ENCODE results near the gene ELK4.

Gene ELK4

GRCh38 chr1:205630241-205630640, 1.6 kb downstream of the ELK4 start:
- no peak for DNase-seq (ENCODE audit: low read depth)

DNA sequence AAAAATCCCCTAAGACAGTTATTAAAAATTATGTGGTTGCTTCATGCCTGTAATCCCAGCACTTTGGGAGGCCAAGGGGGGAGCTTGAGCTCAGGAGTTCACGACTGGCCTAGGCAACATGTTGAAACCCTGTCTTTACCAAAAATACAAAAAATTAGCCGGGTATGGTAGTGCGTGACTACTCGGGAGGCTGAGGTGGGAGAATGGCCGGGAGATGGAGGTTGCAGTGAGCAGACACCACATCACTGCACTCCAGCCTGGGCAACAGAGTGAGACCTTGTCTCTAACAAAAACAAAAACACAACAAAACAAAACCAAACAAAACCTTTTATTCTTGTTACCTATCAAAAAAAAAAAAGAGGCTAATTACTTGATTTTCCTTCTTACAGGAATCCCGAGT, 2.1 kb downstream of the ELK4 start:
- no peak for DNase-seq (ENCODE audit: low read depth)

- no peak for DNase-seq (ENCODE audit: low read depth)
Observed at GRCh38 chr1:205627956-205628355, 3.9 kb downstream of the ELK4 start.

DNA sequence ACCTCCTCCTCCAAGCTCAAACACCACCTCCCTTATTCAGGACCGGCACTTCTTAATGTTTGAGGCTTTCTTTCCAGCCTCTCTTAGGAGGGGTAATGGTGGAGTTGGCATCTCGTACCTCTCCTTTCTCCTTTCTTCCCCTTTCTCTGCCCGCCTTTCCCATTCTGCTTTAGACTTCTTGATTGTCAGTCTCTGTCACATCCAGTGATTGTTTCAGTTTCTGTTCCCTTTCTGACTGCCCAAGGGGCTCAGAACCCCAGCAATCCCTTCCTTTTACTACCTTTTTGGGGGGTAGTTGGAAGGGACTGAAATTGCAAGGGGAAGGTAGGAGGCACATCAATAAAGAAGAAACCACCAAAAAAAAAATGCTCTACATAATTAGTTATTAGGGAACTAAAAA, 5.6 kb downstream of the ELK4 start:
- DNase-seq (ENCODE audit: low read depth) = no peak

DNA sequence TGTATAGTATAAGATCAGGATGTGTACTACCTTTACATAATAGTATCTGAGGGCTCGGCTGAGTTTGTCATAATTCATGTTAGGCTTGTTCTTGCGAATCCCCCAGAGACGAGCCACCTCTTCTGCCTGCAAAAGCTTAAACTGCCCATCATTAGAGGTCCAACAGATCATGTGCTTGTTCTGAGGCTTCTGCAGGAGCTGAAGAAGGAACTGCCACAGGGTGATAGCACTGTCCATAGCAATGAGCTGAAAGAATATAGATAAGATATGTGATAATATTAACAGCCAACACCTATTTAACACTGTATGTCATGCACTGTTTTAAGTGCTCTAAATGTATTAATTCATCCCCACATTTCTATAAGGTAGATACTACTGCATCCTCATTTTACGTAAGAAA, 8.2 kb downstream of the ELK4 start:
- DNase-seq (ENCODE audit: low read depth) = no peak

DNA sequence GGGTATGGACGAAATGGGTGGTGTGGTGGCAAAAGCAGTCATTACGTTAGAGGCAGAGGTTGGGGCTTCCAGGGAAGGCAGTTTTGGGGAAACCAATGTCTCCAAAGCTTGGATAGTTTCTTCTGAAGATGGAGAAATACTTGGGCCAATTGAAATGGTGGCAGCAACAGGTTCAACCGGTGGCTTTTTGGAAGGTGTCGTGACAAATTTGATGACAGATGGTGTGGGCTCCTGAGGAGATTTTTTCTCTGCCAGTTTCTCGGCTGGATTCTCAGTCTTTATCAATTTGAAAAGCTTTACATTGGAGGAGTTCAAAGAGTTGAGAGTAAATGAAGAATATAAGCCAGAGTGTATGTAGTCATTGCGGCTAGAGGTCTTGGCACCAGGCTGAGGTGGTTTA, 11.5 kb downstream of the ELK4 start:
- DNase-seq (ENCODE audit: low read depth) = no peak

- no peak for DNase-seq (ENCODE audit: low read depth)
Observed at GRCh38 chr1:205619376-205619775, 12.4 kb downstream of the ELK4 start.

DNA sequence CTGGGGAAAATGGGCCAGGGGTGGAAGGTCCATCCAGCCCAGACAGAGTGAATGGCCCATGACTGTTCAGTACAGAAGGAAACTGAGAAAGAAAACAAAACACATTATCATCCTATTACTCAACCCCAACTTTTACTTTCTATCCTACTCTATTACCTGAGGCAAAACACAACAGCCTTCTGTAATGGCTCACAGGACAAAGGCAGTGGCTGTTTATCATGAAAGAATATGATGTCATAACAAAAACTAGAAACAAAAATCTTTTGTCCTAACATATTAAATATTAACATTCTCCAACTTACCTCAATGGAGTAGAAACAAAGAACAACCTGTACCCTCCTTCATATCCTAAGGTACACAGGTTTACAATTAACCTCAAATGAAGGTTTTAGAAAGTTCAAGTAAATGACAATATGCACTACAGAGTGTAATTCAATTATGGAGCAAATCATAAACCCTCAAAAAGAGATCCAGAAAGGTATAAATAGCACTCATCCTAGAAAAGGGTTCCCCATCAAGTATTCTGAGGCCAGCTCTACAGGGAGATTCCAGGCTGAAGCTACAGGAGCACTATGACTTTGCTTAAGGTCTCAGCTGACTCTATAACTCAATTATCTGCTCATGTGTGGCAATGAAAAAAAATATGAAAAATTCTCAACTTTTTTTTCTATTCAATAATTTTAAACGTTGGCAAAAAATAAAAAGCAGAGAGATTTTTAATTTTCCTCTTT, 15.1 kb downstream of the ELK4 start:
- no peak for DNase-seq (ENCODE audit: low read depth)

- DNase-seq (ENCODE audit: low read depth) = no peak
Observed at GRCh38 chr1:205615789-205616188, 16.0 kb downstream of the ELK4 start.

DNA sequence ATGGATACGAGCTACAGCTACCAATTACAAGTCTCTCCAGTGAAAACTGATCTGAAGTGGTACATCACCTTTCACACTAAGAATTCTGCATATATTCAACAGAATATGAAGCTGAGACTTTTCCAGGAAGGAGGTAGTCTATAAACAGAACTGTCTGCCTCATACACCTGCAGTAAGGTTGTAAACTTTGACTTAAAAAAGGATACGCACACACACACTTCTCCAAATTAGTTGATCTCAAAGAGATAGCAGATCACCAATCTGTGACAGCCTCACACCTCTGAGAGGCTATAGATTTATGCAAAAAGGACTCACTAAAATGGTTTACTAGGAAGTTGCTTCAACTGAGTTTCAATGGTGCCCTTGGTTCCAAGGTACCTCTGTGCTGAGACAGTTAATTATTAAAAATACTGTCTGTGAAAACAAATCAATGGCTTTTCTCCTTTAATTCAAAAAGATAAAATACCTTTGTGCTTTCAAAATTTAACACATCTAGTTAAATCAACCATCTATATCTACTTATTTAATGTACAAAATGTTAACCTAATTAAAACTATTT, 17.9 kb downstream of the ELK4 start:
- no peak for DNase-seq (ENCODE audit: low read depth)

GRCh38 chr1:205612556-205612955, 19.3 kb downstream of the ELK4 start:
- no peak for DNase-seq (ENCODE audit: low read depth)

DNA sequence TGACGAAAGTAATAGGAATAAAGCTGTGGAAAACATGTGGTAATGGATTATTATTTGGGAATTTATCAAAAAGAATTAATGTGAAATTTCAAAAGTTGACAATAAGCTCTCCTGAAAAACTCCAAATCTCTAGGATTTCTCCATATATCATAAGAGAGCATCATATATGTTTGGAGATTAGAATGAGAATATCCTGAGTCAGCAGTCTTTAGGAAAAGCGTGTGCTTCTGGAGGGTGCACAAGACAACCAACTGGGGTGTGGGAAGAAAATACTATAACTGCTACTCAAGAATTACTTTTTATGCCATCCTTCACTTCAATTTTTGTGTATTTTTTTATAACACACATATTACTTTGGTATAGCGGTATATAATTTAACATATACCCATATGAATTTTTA, 19.7 kb downstream of the ELK4 start:
- DNase-seq (ENCODE audit: low read depth) = no peak

DNA sequence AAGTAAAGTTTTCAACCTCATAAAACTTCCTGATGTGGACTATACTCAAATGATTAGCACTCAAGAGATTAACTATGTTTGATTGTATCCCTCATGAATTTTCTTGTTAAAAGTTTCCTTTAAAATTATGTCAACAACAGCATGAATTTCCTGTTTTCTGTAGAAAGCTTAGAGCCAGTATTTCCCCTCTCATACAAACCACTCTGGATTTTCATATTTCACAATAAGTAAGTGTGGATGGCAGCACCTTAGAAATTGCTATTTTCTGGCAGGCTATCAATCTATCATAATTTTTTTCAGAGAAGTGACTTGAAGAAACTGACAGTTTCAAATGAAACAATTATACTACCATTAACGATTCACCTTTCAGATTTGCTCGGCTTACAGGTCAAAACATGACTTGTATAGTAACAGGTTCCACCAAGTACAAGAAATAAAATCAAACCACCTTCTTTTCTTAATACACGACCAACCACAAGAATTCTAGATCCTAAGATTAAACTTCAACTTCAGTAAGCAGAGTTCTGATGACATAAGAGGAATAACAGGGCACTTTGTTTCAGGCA, 20.8 kb downstream of the ELK4 start:
- no peak for DNase-seq (ENCODE audit: low read depth)

DNA sequence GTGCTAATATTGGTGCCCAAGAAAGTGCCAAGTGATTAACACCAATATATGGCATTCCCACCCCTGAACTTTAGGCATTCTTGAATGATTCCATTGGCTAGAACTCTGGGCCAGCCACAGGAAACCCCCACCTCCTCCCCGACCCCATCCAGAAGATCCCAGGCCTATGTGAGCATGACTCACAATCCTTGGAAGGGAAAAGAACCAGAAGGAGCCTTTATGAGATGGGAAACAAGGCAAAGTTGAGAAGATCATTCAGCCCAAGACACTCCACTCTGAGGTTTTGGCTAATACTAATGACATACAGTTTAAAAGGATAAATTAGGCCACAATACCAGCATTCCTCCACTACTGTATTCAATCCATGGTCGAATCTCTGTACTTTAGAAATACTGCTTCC, 21.8 kb downstream of the ELK4 start:
- no peak for DNase-seq (ENCODE audit: low read depth)

DNA sequence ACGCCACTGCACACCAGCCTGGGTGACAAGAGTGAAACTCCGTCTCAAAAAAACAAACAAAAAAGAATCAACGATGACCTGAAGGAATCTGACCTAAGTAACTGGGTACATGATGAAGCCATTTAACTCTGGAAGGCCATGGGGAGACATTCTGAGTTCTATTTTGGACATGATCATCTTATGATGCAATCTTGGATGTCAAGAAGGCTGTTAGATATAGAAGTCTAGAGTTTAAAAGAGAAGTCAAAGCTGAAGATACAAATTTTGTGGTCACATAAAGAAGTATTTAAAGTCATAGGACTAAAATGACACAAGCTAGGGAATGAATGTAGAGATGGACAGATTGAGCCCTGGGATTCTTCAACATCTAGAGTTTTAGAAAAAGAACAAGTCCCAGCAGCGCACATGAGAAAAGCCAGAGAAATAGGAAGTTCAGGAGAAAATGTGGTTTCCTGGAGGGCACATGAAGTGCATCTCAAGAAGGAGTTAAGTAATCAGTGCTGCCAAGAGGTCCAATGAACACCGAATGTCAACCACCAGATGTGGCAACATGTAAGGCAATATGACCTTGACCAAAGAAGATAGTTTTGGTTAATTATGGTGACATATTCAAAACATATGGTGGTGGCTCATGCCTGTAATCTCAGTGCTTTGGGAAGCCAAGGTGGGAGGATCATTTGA, 26.8 kb downstream of the ELK4 start:
- no peak for DNase-seq (ENCODE audit: low read depth)

- DNase-seq (ENCODE audit: low read depth) = no peak
Observed at GRCh38 chr1:205604059-205604458, 27.8 kb downstream of the ELK4 start.

DNA sequence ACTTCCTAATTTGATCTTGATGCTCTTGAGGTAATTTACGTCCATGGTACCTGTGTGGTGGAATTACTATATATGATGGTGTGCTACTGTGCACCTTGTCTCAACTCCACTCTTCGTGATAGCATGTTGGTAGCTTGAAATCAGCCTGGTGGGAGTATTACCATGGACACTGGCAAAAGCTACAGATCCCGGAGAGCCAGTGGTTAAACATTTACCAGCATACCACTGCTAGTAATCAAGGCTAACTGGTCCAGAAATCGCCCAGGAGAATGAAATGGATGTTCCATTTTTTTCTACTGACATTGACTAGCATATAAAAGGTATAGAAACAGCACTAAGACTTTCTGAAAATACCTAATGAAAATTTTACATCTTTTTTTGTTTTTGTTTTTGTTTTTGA, 30.6 kb downstream of the ELK4 start:
- DNase-seq (ENCODE audit: low read depth) = no peak

- DNase-seq (ENCODE audit: low read depth) = peak; percentile 17
Observed at GRCh38 chr1:205600085-205600484, 31.7 kb downstream of the ELK4 start.

GRCh38 chr1:205599669-205600042, 32.2 kb downstream of the ELK4 start:
- DNase-seq (ENCODE audit: low read depth) = no peak

DNA sequence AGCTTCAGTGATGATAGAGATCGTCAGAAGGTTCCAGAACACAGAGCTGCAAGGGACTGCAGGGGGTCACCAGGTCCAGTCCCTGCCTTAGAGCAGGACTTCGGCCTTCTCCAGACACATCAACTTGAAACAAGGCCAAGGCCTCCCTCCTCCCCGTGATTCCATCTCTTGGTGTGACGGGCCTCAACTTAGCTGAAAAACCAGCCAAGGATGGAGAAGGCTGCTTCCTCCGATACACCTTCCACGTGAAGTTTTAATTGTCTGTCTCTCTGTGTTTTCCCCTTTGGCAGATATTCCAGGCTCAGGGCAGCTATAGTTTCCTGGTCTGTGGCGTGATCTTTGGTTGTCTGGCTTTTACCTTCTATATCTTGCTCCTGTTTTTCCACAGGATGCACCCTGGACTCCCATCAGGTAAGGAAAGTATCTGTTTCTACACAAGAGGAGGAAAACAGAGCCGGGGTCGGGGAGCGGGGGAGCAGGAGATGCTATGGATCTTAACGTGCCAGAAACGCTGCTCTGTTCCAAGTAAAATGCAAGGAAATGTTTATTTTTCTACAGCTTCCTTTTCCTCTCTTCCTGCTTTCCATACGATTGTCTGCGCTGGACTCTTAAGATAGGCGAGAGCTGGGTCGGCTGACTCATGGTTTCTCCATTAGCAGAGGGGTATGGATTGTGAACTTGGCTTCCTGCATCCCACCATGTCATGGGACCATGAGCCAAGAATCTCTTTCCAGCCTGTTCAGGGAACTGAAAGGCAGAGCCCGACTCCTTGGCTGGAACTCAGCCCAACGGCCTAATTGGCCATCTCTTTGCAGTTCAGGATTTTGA, 32.8 kb downstream of the ELK4 start:
- no peak for DNase-seq (ENCODE audit: low read depth)

- DNase-seq (ENCODE audit: low read depth) = no peak
Observed at GRCh38 chr1:205597691-205598314, 34.0 kb downstream of the ELK4 start.

DNA sequence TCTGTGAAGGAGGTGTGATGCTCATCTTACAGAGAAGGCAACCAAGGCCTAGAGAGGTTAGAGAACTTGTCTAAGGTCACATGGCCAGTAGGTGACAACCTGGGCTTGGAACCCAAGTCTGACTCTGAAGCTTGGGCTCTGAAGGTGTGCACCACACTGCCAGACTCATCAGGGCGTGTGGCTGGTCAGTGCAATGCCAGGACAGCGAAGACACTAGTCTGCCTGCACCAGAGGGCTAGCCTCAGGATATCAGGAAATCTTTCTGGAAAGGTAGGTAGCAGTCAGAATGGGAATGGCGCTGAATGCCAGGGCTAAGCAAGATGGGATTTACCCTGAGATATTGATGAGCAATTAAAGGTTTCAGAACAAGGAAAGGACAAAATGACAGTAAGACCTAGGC, 34.9 kb downstream of the ELK4 start:
- DNase-seq (ENCODE audit: low read depth) = no peak
